GM18517 (cell line): ENCODE measurements around the gene PARD3.

ENCODE experiments used
- ATAC-seq: cut with Tn5 transposase; IDR thresholded peaks from one replicate; pipeline ENCODE4 v1.9.1; 2021; ENCODE audit warnings: mild to moderate bottlenecking, moderate library complexity; ENCODE audit not compliant: unreplicated experiment

PARD3 gene

GRCh38 chr10:34102893-34103506 lies 712.1 kb downstream of the PARD3 start:
- no peak for ATAC-seq

GRCh38 chr10:34102237-34102673 lies 712.8 kb downstream of the PARD3 start:
- no peak for ATAC-seq

GRCh38 chr10:34101001-34101400 lies 714.1 kb downstream of the PARD3 start:
- ATAC-seq = no peak

- ATAC-seq = no peak
Measured at GRCh38 chr10:34098821-34099567, 716.1 kb downstream of the PARD3 start.

- ATAC-seq = no peak
Measured at GRCh38 chr10:34097682-34098081, 717.4 kb downstream of the PARD3 start.

GRCh38 chr10:34094961-34095360 lies 720.1 kb downstream of the PARD3 start:
- no peak for ATAC-seq

GRCh38 chr10:34094146-34094696 lies 720.9 kb downstream of the PARD3 start:
- ATAC-seq = no peak

- no peak for ATAC-seq
Measured at GRCh38 chr10:34092891-34093290, 722.2 kb downstream of the PARD3 start.

- ATAC-seq = no peak
Measured at GRCh38 chr10:34091635-34092195, 723.4 kb downstream of the PARD3 start.

- no peak for ATAC-seq
Measured at GRCh38 chr10:34089253-34089652, 725.8 kb downstream of the PARD3 start.

GRCh38 chr10:34088208-34088794 lies 726.8 kb downstream of the PARD3 start:
- ATAC-seq = no peak

- no peak for ATAC-seq
Measured at GRCh38 chr10:34087095-34087418, 728.0 kb downstream of the PARD3 start.

- no peak for ATAC-seq
Measured at GRCh38 chr10:34083567-34083966, 731.5 kb downstream of the PARD3 start.

- no peak for ATAC-seq
Measured at GRCh38 chr10:34081948-34082347, 733.1 kb downstream of the PARD3 start.

GRCh38 chr10:34081347-34081743 lies 733.8 kb downstream of the PARD3 start:
- ATAC-seq = no peak

- ATAC-seq = no peak
Measured at GRCh38 chr10:34080485-34081346, 734.4 kb downstream of the PARD3 start.

- no peak for ATAC-seq
Measured at GRCh38 chr10:34079702-34080484, 735.2 kb downstream of the PARD3 start.

GRCh38 chr10:34078745-34079470 lies 736.2 kb downstream of the PARD3 start:
- no peak for ATAC-seq

GRCh38 chr10:34078017-34078744 lies 736.9 kb downstream of the PARD3 start:
- no peak for ATAC-seq
